ENCODE results near the gene CLCN4. TPM values are rescaled to one million over a fixed set of nuclear protein-coding genes. Genes with fewer than 3 reads are reported as not detected.

CLCN4 gene
- total RNA-seq, 4 donors from 2014 or later = 0.48 to 3.1 (median 2.5) TPM

GRCh38 chrX:10197279-10198210, 40.8 kb downstream of the CLCN4 start:
- Histone ChIP-seq H3K27ac (no peak overlapping the region), H3K9me3 (no peaks in the 10 kb centered on the region), H3K4me1 (no peaks in the 10 kb centered on the region), H3K4me3 (no peak overlapping the region), H3K27me3 (no peaks in the 10 kb centered on the region), H3K36me3 (no peaks in the 10 kb centered on the region)
- DNase-seq (ENCODE audit: low spot score in 2 of 2) = no peak
- TF ChIP-seq CTCF (IDR thresholded peaks at IDR 0.05) (no peak), POLR2A (IDR thresholded peaks at IDR 0.05) (no peak), POLR2AphosphoS5 (IDR thresholded peaks at IDR 0.05) (no peak), EP300 (IDR thresholded peaks at IDR 0.05) (no peak)
- 74% methylated on average over 18 of the region's 18 CpGs for WGBS

DNA sequence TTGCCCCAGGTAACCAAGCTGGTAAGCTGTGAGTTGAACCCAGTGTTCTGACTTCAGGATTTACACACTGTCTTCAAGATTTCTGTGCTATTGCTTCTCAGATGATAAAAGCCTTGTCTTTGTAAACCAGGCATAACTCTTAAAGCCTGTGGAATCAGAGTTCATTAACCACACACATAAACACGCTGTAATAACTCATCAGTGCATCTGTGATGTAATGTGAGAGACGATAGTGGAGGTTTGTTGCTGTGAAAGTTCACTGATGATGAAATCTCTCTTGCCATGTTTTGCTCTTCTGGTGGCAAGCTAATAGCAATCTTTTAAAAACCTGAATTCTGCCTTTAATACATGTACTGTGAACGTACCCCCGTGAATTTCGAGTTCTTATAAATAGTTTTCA, 41.5 kb downstream of the CLCN4 start:
- WGBS = 60% methylated on average over 5 of the region's 5 CpGs
- Histone ChIP-seq H3K27ac (no peak overlapping the region), H3K4me3 (no peak overlapping the region), H3K4me1 (no peaks in the 10 kb centered on the region), H3K27me3 (no peaks in the 10 kb centered on the region), H3K36me3 (no peaks in the 10 kb centered on the region), H3K9me3 (no peaks in the 10 kb centered on the region)
- no peak for DNase-seq (ENCODE audit: low spot score in 2 of 2)
- TF ChIP-seq POLR2A (IDR thresholded peaks at IDR 0.05) (no peak), EP300 (IDR thresholded peaks at IDR 0.05) (no peak), POLR2AphosphoS5 (IDR thresholded peaks at IDR 0.05) (no peak), CTCF (IDR thresholded peaks at IDR 0.05) (no peak)

GRCh38 chrX:10199212-10199611, 42.4 kb downstream of the CLCN4 start:
- no peak overlapping the region for H3K4me3 ChIP-seq
- no peaks in the 10 kb centered on the region for H3K36me3 ChIP-seq
- no peak for TF ChIP-seq POLR2A (IDR thresholded peaks at IDR 0.05)
- no peaks in the 10 kb centered on the region for H3K9me3 ChIP-seq
- DNase-seq (ENCODE audit: low spot score in 2 of 2) = no peak
- H3K4me1 ChIP-seq = no peaks in the 10 kb centered on the region
- no peak overlapping the region for H3K27ac ChIP-seq
- WGBS = 57% methylated on average over 6 of the region's 6 CpGs
- no peaks in the 10 kb centered on the region for H3K27me3 ChIP-seq

DNA sequence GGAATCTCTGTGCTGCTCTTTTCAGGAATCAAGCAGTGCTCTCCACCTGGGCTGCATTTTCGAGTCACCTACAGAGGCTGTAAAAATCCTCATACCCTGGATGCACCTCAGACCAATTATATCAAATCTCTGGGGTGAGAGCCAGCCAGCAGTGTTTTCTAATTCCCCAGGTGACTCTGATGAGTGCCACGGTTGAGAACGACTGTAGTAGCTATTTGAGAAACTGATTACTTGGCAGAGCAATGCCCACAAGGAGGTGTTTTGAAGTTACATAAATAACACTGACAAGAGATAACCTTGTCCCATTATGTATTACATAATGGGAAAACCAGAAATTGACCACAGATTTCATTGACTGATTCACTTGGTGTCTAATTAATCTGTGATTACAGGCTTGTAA, 46.8 kb downstream of the CLCN4 start:
- Histone ChIP-seq H3K4me3 (no peak overlapping the region), H3K36me3 (no peaks in the 10 kb centered on the region), H3K4me1 (no peaks in the 10 kb centered on the region), H3K27ac (no peak overlapping the region), H3K9me3 (no peaks in the 10 kb centered on the region), H3K27me3 (no peaks in the 10 kb centered on the region)
- 63% methylated on average over 3 of the region's 3 CpGs for WGBS
- DNase-seq (ENCODE audit: low spot score in 2 of 2) = no peak
- TF ChIP-seq POLR2A (IDR thresholded peaks at IDR 0.05) (no peak), CTCF (IDR thresholded peaks at IDR 0.05) (no peak), EP300 (IDR thresholded peaks at IDR 0.05) (no peak), POLR2AphosphoS5 (IDR thresholded peaks at IDR 0.05) (no peak)

GRCh38 chrX:10206317-10206716, 49.5 kb downstream of the CLCN4 start:
- no peak for DNase-seq (ENCODE audit: low spot score in 2 of 2)
- TF ChIP-seq CTCF (IDR thresholded peaks at IDR 0.05) (no peak), EP300 (IDR thresholded peaks at IDR 0.05) (no peak), POLR2AphosphoS5 (IDR thresholded peaks at IDR 0.05) (no peak), POLR2A (IDR thresholded peaks at IDR 0.05) (no peak)
- H3K27me3 ChIP-seq = no peaks in the 10 kb centered on the region
- H3K4me1 ChIP-seq = no peaks in the 10 kb centered on the region
- WGBS = 68% methylated on average over 9 of the region's 9 CpGs
- no peaks in the 10 kb centered on the region for H3K36me3 ChIP-seq
- H3K4me3 ChIP-seq = no peak overlapping the region
- H3K27ac ChIP-seq = no peak overlapping the region
- no peaks in the 10 kb centered on the region for H3K9me3 ChIP-seq

All from suprapubic skin (tissue), 4 donors.